Subcutaneous adipose tissue (tissue), 4 donors: Measurements from ENCODE around the gene NSG1. TPM values are rescaled to one million over a fixed set of nuclear protein-coding genes. Genes with fewer than 3 reads are reported as not detected.

Experiments
- total RNA-seq, 4 donors: library from RNA; depleted of rRNA; stranded (reverse); fragments of >200 nt; gene quantifications; one replicate each; pipeline ENCODE4 v1.1.0, GENCODE V29; 2016
- TF ChIP-seq, protein P1 (sequence below): fragments of 450-650 bp; IDR thresholded peaks from one replicate; pipeline ENCODE4 v1.5.1; 2016; ENCODE audit warnings: low read depth, mild to moderate bottlenecking, control low read depth, antibody characterized with exemption, moderate library complexity

NSG1 gene
- total RNA-seq, 4 donors from 2014 or later = 0.17 to 0.33 TPM; not detected in 2

DNA sequence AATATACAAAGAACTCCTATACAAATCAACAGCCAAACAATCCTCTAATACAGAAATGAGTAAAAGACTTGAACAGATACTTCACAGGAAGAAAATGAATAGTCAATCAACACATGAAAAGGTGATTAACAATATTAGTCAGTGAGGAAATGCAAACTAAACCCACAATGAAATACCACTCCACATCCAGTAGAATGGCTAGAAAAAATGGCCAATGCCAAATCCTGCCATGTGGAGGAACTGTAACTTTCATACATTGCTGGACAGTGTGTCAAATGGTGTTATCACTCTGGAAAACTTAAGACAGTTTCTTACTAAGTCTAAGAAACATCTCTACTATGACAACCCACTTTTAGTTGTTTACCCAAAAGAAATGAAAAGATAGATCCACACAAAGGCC is 59.5 kb downstream of the NSG1 start:
- TF ChIP-seq, protein P1, sequence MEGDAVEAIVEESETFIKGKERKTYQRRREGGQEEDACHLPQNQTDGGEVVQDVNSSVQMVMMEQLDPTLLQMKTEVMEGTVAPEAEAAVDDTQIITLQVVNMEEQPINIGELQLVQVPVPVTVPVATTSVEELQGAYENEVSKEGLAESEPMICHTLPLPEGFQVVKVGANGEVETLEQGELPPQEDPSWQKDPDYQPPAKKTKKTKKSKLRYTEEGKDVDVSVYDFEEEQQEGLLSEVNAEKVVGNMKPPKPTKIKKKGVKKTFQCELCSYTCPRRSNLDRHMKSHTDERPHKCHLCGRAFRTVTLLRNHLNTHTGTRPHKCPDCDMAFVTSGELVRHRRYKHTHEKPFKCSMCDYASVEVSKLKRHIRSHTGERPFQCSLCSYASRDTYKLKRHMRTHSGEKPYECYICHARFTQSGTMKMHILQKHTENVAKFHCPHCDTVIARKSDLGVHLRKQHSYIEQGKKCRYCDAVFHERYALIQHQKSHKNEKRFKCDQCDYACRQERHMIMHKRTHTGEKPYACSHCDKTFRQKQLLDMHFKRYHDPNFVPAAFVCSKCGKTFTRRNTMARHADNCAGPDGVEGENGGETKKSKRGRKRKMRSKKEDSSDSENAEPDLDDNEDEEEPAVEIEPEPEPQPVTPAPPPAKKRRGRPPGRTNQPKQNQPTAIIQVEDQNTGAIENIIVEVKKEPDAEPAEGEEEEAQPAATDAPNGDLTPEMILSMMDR = no peak

GRCh38 chr4:4455210-4455865 is 68.4 kb downstream of the NSG1 start:
- TF ChIP-seq, protein P1 = no peak

- TF ChIP-seq, protein P1 = no peak
These were observed 69.4 kb downstream of the NSG1 start for GRCh38 chr4:4456351-4456750.

GRCh38 chr4:4456816-4457578 is 70.1 kb downstream of the NSG1 start:
- TF ChIP-seq, protein P1 = no peak

DNA sequence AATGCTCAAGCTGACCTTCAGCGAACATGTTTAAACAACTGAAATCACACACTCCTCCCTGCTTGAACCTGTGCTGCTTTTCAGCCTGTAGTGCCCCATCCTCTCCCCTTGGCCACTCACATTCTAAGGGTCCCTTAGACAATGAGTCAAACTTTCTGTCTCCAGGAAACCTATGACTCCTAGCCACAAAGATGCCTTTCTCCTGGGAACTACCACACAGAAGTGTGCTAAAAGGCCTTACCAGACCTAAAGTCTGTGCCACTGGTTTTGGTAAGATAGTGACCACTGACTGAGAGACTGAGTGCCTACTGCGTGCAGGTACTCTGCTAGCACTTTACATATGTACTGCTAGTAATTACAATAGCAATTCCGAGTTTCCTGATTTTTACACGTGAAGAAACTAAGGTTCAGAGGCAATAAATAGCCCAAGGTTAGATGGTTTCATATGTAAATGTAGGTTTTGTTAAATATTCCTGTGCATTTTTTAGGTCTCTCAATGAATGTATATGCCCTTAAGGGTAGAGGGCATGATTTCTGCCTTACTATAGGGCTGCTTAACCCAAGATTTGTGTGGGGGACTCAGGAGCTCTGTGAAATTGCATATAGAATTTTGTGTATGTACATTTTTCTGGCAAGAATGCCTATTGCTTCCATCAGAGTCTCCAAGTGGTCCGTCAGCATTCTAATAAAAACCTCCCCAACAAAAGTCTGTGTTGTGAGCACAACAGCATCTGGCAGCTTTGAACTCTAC is 71.1 kb downstream of the NSG1 start:
- TF ChIP-seq, protein P1 = no peak

DNA sequence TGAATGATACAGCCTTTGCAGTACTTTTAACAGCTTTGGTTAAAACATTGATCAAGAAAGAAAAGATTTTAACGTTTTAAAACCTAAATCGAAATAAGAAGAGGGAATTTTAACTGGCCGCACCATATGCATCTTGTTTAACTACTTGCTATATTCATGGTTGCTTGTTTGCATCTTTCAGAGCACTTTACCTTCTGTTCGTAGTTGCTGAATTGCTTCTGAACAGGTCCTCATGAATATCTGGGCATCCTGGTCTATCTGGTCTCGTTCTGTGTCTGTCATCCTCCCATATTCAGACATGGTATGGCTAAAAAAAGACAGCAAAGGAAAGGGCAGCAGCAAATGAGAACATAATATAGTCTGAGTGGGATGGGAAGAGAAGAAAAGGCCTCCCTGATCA is 72.3 kb downstream of the NSG1 start:
- TF ChIP-seq, protein P1 = no peak

- TF ChIP-seq, protein P1 = no peak
These were observed 73.9 kb downstream of the NSG1 start for GRCh38 chr4:4460759-4461158.
